ENCODE data around the gene CACNA2D3. TPM values are rescaled to one million over a fixed set of nuclear protein-coding genes. Genes with fewer than 3 reads are reported as not detected.
"Not testable (repeated sequence)": the region's sequence is repeated elsewhere in the genome, so short reads cannot be mapped to it uniquely, and the experiment has no call there.

CACNA2D3 gene
- total RNA-seq, 6 experiments from 2014 or later = 0.14 to 0.23 (median 0.19) TPM; not detected in 2

- peaks cover 56% of the 10 kb centered on the region for H3K9me3 Mint-ChIP-seq
- H3K27me3 Mint-ChIP-seq (ENCODE audit: insufficient read depth) = no peaks in the 10 kb centered on the region; the same call in 1 of the 2 replicates
- peaks cover 8% of the 10 kb centered on the region; the same call in 1 of the 2 replicates for H3K36me3 Mint-ChIP-seq (ENCODE audit: low read depth)
- H3K4me3 Mint-ChIP-seq = no peak overlapping the region
- no peak for DNase-seq
- TF ChIP-seq, protein P1, sequence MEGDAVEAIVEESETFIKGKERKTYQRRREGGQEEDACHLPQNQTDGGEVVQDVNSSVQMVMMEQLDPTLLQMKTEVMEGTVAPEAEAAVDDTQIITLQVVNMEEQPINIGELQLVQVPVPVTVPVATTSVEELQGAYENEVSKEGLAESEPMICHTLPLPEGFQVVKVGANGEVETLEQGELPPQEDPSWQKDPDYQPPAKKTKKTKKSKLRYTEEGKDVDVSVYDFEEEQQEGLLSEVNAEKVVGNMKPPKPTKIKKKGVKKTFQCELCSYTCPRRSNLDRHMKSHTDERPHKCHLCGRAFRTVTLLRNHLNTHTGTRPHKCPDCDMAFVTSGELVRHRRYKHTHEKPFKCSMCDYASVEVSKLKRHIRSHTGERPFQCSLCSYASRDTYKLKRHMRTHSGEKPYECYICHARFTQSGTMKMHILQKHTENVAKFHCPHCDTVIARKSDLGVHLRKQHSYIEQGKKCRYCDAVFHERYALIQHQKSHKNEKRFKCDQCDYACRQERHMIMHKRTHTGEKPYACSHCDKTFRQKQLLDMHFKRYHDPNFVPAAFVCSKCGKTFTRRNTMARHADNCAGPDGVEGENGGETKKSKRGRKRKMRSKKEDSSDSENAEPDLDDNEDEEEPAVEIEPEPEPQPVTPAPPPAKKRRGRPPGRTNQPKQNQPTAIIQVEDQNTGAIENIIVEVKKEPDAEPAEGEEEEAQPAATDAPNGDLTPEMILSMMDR (IDR thresholded peaks at IDR 0.05) = no peak
- H3K27ac Mint-ChIP-seq = no peak overlapping the region
- no peaks in the 10 kb centered on the region for H3K4me1 Mint-ChIP-seq (ENCODE audit: low read depth)
These were observed 506.6 kb downstream of the CACNA2D3 start for GRCh38 chr3:54628888-54629441.

DNA sequence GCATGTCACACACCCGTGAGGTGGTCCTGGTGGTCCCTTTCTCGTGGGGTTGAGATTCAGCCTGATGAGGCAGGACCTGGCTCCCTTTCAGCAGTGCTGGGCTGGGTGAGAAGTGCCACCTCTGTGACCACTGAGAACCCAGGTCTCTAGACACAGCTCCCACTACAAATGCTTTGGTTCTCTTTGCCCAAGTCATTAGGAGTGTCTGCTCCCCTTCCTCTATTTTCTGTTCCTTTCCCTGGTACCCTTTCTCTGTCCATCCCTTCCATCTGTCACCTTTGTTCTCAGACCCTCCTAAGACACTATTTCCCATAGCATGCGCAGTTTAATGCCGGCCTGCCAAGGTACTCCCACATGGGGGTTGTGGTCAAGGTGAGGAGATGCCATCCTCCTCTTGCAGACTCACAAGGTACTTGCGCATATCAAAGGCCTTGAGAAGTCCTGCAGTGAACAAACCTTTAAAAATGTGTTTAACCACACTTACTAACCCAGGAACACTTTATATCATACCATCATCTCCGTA, 507.8 kb downstream of the CACNA2D3 start:
- no peaks in the 10 kb centered on the region for H3K4me1 Mint-ChIP-seq (ENCODE audit: low read depth)
- H3K36me3 Mint-ChIP-seq (ENCODE audit: low read depth) = peaks cover 8% of the 10 kb centered on the region; the same call in 1 of the 2 replicates
- no peaks in the 10 kb centered on the region; the same call in 1 of the 2 replicates for H3K27me3 Mint-ChIP-seq (ENCODE audit: insufficient read depth)
- TF ChIP-seq, protein P1 (IDR thresholded peaks at IDR 0.05) = no peak
- H3K4me3 Mint-ChIP-seq = no peak overlapping the region
- DNase-seq = no peak
- no peak overlapping the region for H3K27ac Mint-ChIP-seq
- H3K9me3 Mint-ChIP-seq = peaks cover 58% of the 10 kb centered on the region

DNA sequence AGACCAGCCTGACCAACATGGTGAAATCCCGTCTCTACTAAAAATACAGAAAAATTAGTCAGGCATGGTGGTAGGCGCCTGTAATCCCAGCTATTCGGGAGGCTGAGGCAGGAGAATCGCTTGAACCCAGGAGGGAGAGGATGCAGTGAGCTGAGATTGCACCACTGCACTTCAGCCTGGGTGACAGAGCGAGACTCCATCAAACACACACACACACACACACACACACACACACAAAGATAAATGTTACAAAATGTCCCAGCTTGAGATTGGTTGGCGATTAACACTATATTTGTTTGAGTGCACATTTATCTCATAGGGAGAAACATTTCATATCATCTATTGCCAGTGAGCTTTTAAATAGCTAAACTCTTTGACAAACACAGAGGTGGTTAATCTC, 508.6 kb downstream of the CACNA2D3 start:
- H3K27me3 Mint-ChIP-seq (ENCODE audit: insufficient read depth); H3K36me3 Mint-ChIP-seq (ENCODE audit: low read depth); DNase-seq; H3K4me1 Mint-ChIP-seq (ENCODE audit: low read depth); H3K4me3 Mint-ChIP-seq; H3K27ac Mint-ChIP-seq: not testable (repeated sequence)
- H3K9me3 Mint-ChIP-seq = peaks cover 49% of the 10 kb centered on the region

- H3K27me3 Mint-ChIP-seq (ENCODE audit: insufficient read depth) = no peaks in the 10 kb centered on the region; the same call in 1 of the 2 replicates
- H3K4me1 Mint-ChIP-seq (ENCODE audit: low read depth) = no peaks in the 10 kb centered on the region
- TF ChIP-seq, protein P1 (IDR thresholded peaks at IDR 0.05) = no peak
- H3K4me3 Mint-ChIP-seq = no peak overlapping the region
- DNase-seq = no peak
- H3K36me3 Mint-ChIP-seq (ENCODE audit: low read depth) = peaks cover 8% of the 10 kb centered on the region; the same call in 1 of the 2 replicates
- peaks cover 45% of the 10 kb centered on the region for H3K9me3 Mint-ChIP-seq
- no peak overlapping the region for H3K27ac Mint-ChIP-seq
These were observed 509.4 kb downstream of the CACNA2D3 start for GRCh38 chr3:54631516-54632325.

DNA sequence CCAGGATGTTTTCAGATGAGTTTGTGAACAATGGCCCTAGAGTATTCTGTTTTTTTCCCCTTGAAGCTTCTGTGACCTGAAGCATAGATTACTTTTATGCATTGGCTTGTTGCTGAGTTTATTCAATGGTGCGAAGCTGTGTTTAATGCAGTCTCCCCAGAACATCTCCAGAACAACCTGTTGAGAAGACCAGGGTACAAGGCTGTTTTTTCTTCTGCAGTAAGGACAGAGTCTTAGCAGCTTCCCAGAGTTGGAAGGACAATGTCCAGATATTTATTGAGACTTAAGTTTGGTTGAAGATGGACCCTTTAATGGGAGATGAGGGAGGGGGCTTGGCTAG, 509.9 kb downstream of the CACNA2D3 start:
- H3K4me1 Mint-ChIP-seq (ENCODE audit: low read depth) = no peaks in the 10 kb centered on the region
- peaks cover 40% of the 10 kb centered on the region for H3K9me3 Mint-ChIP-seq
- no peak overlapping the region for H3K27ac Mint-ChIP-seq
- H3K27me3 Mint-ChIP-seq (ENCODE audit: insufficient read depth) = no peaks in the 10 kb centered on the region; the same call in 1 of the 2 replicates
- DNase-seq = no peak
- H3K4me3 Mint-ChIP-seq = no peak overlapping the region
- TF ChIP-seq, protein P1 (IDR thresholded peaks at IDR 0.05) = no peak
- H3K36me3 Mint-ChIP-seq (ENCODE audit: low read depth) = peaks cover 3% of the 10 kb centered on the region; the same call in 1 of the 2 replicates

GRCh38 chr3:54632834-54633233, 510.5 kb downstream of the CACNA2D3 start:
- Mint-ChIP-seq H3K9me3 (peaks cover 35% of the 10 kb centered on the region), H3K27me3 (ENCODE audit: insufficient read depth) (no peaks in the 10 kb centered on the region), H3K4me1 (ENCODE audit: low read depth) (no peaks in the 10 kb centered on the region), H3K36me3 (ENCODE audit: low read depth) (no peaks in the 10 kb centered on the region), H3K27ac (no peak overlapping the region), H3K4me3 (no peak overlapping the region)
- TF ChIP-seq, protein P1 (IDR thresholded peaks at IDR 0.05) = no peak
- DNase-seq = no peak
